GF-D8 (cell line): ENCODE data around the gene BTNL8.

ENCODE experiments used
- DNase-seq: peaks from one replicate; lab custom pipeline; 2025; lab: John Stamatoyannopoulos, UW

The BTNL8 gene

GRCh38 chr5:180960209-180960608, 61.2 kb downstream of the BTNL8 start:
- no peak for DNase-seq

GRCh38 chr5:180969406-180969805, 70.4 kb downstream of the BTNL8 start:
- no peak for DNase-seq

GRCh38 chr5:180970336-180970735, 71.4 kb downstream of the BTNL8 start:
- DNase-seq = no peak

- DNase-seq = no peak
Measured at GRCh38 chr5:180970875-180971274, 71.9 kb downstream of the BTNL8 start.

- DNase-seq = no peak
Measured at GRCh38 chr5:180974612-180975315, 75.8 kb downstream of the BTNL8 start.

- no peak for DNase-seq
Measured at GRCh38 chr5:180975338-180975737, 76.4 kb downstream of the BTNL8 start.

- DNase-seq = no peak
Measured at GRCh38 chr5:180976518-180976917, 77.6 kb downstream of the BTNL8 start.

- no peak for DNase-seq
Measured at GRCh38 chr5:180977852-180978251, 78.9 kb downstream of the BTNL8 start.

GRCh38 chr5:180982008-180982741, 83.2 kb downstream of the BTNL8 start:
- DNase-seq = no peak

- no peak for DNase-seq
Measured at GRCh38 chr5:180988016-180988415, 89.1 kb downstream of the BTNL8 start.

- no peak for DNase-seq
Measured at GRCh38 chr5:180988592-180988991, 89.6 kb downstream of the BTNL8 start, which contains the start of gene BTNL3. BTNL3 (plus strand) TSS chr5:180988846; CDS start chr5:180989029, 183 bp downstream.

GRCh38 chr5:180990086-180990881, 91.3 kb downstream of the BTNL8 start:
- DNase-seq = no peak

- no peak for DNase-seq
Measured at GRCh38 chr5:180990882-180991242, 91.9 kb downstream of the BTNL8 start.
